Stromal cell of bone marrow (primary cell): ENCODE measurements around the gene RNF214.
"Not testable (repeated sequence)": the region's sequence is repeated elsewhere in the genome, so short reads cannot be mapped to it uniquely, and the experiment has no call there.

Experiments used
- DNase-seq: peaks from one replicate; pipeline ENCODE4 v3.0.0-alpha.2; 2012; ENCODE audit warnings: low read depth

Gene RNF214

DNA sequence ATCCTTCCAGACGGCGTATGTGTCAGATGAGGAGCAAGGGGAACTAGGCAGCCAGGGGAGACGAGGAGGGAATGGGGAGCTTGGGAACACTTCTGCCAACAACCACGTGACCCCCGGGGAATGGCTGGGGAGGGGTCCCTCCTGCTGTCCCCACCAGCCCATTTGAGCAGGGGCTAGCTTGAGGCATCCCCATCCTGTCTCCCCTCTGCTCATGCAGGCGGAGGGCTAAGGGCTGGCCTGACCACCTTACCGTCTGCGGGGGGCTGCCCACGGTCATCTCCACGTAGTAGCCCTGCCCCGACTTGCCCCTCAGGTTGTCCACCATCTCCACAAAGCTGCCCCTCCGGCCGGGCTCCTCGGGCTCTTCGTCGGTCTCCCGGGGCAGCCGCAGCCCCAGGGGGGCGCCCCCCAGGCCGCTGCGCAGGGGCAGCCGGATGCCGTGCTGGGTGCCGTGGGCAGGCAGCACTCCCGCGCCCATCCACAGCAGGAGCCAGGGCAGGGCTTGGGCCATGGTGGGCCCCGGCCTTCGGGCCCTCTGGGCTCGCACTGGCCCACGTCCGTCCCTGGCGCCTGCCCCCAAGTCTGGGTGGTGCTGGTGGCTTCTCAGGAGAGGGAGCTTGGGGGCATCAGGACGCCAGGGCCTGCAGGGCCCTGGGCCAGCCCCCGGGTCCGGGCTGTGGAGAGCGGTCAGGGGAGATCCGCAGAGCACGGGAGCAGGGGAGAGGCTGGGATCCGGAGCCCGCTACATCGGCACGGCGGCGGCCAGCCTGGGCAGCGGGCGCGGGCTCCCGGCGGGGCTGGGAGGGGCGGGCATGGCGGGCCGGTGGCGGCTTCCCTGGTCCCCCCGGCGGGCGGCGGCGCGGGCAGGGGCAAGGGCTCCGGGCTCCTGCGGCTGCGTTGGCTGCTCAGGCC lies 83.1 kb downstream of the RNF214 start:
- no peak for DNase-seq

DNA sequence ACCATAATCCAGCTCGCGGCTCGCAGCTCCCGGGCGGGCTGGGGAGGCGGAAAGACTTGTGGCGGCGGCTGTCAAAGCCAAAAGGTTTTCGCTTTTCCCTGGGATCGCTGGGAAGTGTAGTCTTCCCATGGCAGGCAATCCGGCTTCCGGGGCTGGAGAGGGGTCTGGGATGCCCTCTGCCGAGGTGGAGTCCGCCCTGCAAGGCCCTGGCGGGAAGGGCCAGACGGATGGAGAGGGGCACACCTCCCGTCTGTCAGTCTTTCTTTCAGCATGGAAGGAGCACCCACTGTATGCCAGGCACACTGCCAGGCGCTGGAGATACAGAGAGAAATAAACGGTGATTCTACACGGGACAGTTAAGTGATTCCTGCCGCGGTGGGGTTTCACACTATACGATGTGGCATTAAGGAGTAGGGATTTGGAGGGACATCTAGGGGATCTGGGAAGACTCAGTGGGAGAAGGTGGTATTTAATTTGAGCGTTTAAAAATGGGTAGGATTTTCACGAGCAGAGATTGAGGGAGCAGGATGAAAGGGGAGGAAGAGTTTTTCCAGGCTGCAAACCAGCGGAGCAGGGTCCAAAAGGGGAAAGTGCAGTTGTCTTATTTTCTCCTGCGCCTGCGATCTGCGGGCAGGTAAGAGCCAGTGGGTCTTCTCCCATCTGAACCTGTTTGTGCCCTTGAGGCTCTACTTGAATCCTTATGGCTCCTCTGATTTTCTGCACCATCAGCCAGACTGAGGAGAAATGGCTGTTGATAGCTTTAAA lies 83.9 kb downstream of the RNF214 start, which contains the start of gene BACE1:
Gene BACE1 (minus strand): TSS at position 60 of the 765 bp plus-strand sequence. CDS start 461 bp downstream, outside the sequence.
- DNase-seq: peak; percentile 83

DNA sequence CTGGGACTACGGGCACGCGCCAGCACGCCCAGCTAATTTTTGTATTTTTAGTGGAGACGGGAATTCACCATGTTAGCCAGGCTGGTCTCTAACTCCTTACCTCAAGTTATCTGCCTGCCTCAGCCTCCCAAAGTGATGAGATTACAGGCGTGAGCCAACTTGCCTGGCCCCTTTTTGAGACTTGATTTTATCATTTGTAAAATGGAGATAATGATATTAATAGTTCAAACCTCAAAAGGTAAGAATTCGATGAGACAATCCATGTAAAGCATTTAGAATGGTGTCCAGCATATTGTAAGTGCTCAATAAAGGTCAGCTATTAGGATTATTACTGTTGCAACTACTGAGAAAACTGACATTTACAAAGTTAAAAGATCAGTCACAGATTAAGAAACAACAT lies 86.3 kb downstream of the RNF214 start:
- DNase-seq: no peak

DNA sequence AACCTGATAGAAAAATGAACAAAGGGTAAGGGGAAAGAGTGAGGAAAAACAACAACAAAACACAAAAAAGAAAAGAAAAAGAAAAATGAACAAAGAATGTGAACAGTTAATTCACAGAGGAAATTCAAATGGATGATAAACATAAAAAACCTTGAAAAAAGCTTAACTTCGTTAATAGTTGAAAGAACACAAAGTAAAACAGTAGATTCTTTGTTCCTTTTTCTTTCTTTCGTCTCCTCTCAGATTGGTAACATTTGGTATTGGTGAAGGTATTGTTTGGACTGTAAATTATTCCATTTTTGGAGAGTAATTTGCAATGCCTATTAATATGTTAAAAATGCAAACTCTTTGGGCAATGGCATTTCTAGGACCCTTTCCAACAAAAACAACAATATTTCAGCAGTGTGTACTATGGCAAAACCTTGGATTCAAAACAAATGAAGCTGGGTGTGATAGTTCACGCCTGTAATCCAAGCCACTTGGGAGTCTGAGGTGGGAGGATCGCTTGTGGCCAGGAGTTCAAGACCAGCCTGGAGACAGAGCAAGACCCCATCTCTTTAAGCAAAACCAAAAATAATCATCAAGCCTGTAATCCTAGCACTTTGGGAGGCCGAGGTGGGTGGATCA lies 86.9 kb downstream of the RNF214 start:
- peak; percentile 45 for DNase-seq

DNA sequence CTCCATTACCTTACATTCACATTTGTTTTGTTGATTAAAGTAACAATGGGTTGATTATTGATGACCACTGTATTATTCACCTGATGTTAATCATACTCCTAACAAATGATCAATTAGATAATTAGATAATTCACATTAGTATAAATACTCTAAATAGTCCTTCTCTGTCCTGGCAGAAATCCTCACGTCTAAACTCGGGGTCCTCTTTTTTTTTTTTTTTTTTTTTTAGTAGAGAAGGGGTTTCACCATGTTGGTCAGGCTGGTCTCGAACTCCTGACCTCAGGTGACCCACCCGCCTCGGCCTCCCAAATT lies 94.7 kb downstream of the RNF214 start:
- DNase-seq: not testable (repeated sequence)

DNA sequence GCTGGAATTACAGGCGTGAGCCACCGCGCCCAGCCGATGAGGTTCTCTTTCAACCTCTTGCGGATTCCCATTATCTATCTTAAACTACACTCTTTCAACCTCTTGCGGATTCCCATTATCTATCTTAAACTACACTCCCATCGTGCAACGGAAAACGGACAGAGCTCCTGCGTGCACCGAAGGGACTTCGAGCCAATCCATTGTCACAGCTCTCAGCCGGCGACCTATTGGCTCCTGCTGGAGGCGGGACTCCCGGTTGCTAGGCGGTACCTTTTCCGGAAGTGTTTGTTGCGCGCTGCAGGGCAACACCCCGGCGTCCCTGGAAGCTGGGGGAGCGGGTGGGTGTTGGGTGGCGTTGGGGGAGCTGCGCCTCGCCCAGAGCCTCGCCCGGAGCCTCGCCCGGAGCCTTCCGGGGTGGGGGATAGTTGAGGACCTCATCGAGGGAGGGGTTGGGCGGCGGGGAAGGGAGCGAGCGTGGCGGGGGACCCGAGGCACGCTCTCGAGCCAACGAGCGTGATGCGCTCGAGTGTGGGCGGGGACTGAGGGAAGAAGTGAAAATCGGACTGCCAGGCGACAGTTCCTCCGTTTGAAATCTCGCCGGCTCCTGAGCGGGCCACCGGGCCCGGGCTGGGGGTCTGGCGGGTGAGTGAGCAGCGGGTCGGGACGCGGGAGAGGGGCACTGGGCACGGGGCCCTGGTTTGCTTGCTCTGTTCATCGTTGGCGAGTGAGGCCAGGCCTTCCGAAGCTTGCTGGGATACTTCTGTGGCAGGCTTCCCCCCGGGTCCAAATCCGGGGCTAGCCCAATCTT lies 95.3 kb downstream of the RNF214 start, which contains the start of gene CEP164:
Gene CEP164 (plus strand): TSS at position 288 of the 808 bp plus-strand sequence. CDS start 10,733 bp downstream, outside the sequence.
- peak; percentile 95 for DNase-seq

DNA sequence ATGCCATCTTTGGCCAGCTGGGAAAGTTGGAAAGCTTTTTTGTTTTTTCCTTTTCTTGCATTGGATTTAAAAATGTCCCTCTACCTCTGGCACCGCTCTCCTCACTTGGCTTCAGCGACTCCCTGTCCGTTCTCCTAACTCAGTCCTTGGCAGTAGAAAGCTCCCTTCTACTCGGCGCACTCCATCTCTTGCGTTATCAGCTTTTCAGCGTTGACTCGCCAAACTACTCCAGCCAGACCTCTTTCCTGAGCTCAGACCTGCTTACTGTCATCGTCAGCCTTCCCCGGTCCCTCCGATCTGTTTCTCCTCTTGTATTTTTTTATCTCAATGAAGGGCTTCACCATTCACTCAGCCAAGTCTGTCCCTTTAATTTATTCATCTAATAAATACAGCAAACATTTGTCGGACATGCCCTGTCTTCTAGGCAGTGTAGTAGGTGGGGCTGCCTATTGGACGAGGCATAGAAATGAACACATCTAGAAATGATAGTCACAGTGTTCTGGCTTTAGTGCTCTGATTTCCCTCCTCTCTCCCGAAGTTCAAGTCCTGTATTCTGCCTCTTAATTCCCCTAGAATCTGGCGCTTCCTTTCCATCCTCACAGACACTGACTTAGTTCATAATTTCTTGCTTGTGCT lies 96.0 kb downstream of the RNF214 start:
- DNase-seq: peak; percentile 17

DNA sequence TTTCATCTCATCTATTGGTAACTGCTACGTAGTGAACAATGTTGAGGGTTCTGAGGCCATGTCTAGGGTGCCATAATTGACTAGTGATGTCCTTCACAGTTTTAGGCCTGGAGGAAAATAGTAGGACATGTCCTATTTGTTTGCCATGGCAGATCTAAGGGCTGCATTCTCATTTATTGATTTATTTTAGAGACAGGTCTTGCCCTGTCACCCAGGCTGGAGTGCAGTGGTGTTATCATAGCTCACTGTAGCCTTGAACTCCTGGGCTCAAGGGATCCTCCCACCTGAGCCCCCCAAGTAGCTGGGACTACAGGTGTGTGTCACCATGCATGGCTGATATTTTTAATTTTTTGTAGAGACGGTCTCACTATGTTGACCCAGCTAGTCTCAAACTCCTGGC lies 100.4 kb downstream of the RNF214 start:
- no peak for DNase-seq

DNA sequence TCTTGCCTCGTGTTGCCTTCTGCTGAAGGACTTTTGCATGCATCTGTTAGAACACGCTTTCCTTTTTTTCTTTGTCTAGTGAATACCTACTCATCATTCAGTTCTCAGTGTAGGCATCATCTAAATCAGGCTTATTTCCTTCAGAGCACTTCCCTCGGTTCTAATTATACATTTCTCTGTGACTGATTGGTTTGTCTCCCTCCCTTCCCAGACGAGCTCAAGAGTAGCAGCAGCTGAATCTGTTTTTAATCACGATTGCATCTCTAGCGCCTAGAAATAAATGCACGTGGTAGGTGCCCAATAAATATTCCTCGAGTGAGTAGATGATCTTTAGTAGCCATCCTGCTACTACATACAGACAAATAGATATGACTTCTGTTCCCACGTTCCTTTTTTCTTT lies 101.4 kb downstream of the RNF214 start:
- DNase-seq: no peak

DNA sequence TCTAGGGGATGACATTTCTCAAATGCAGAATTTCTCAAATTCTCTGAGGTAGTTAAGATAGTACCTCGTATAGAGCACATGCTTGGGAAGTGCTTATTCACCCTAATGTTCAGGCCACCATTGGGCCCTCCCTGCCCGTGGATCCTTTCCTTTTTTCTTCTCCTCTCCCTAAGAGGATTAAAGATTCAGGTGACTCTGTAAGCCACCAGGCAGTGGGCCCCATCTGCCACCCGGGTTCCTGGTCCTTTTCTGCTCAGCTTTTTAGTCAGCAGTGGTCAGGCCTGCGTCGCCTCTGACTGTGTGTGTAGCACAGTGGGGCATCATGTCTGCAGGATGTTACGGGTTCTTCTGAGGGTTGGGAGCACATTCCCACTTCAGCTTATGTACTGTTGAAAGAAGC lies 102.4 kb downstream of the RNF214 start:
- no peak for DNase-seq

DNA sequence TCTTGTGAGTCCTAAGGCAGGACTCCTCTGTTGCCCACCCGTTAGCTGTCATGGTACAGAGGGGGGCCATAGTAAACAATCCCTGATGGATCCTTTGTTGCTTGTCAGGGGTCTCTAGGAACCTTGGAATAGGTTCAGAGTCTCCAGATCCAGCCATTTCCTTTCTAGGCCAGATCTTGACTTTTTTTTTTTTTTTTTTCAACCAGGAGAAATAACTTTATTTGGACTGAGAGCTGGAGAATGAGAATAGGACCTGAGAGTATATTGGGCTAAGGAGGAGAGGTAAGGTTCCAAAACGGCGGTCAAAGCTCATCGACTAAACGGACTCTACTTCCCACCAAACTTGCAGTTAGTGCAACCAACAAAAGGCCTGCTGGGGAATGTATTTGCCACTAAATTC lies 102.9 kb downstream of the RNF214 start:
- no peak for DNase-seq
